GM12878 (cell line): Measurements from ENCODE around the gene KAT14. TPM values are rescaled to one million over a fixed set of nuclear protein-coding genes. Genes with fewer than 3 reads are reported as not detected.
"Not testable (repeated sequence)": the region's sequence is repeated elsewhere in the genome, so short reads cannot be mapped to it uniquely, and the experiment has no call there.

ENCODE experiments used
- ATAC-seq: fragments of 200-7000 bp; cut with Tn5 transposase; 3 replicates; pipeline ENCODE4 v1.9.1; 2020; ENCODE audit warnings: mild to moderate bottlenecking, moderate library complexity
- BruUV-seq: library from RNA; stranded (reverse); fragments of 400-500 nt; replicated peaks from 2 replicates; lab custom pipeline; 2021; lab: Mats Ljungman, UMichigan
- CTCF ChIA-PET: fragments of 300-600 bp; sonication (Branson Sonifier 250); formaldehyde crosslinking; extraction: SDS; loops from one replicate; lab custom pipeline; 2021; ENCODE audit warnings: inconsistent platforms; lab: Yijun Ruan, JAX
- POLR2A ChIA-PET: fragments of 350-600 bp; formaldehyde crosslinking; extraction: SDS; loops from one replicate; lab custom pipeline; 2021; ENCODE audit warnings: inconsistent platforms; lab: Charles Lee
- RAD21 ChIA-PET: fragments of 300-600 bp; sonication (Branson Sonifier 250); formaldehyde crosslinking; loops from one replicate; lab custom pipeline; 2023; ENCODE audit warnings: antibody characterized with exemption; ENCODE audit not compliant: unreplicated experiment; lab: Charles Lee
- SMC1A ChIA-PET: fragments of 300-600 bp; sonication (Branson Sonifier 250); formaldehyde crosslinking; loops from one replicate; lab custom pipeline; 2023; ENCODE audit not compliant: unreplicated experiment, uncharacterized antibody; lab: Charles Lee
- DNase-seq: peaks from one replicate; pipeline ENCODE4 v3.0.0-alpha.2; 2011; ENCODE audit warnings: low read depth, low spot score
- FAIRE-seq: peaks from 3 replicates; lab custom pipeline; 2011; peaks lifted over from hg19 to GRCh38; lab: Jason Lieb, UNC
- H2AFZ ChIP-seq: 2 replicates; pipeline ENCODE4 v1.6.0; 2011; ENCODE audit warnings: low read depth, low read length, control low read depth; ENCODE audit not compliant: control insufficient read depth
- H3K27ac ChIP-seq: 2 replicates; pipeline ENCODE4 v1.5.1; 2011; ENCODE audit warnings: control low read depth; ENCODE audit not compliant: control insufficient read depth, insufficient read depth
- H3K27me3 ChIP-seq, 2 experiments: replicated peaks in 1 of 2; 2 replicates each; pipeline versions ENCODE4 v1.6.0 to v1.6.1; 2011; ENCODE audit warnings: low read length in 1 of 2; ENCODE audit not compliant: control insufficient read depth in 2 of 2, insufficient read depth in 2 of 2
- H3K36me3 ChIP-seq, 2 experiments: 2 replicates each; pipeline ENCODE4 v1.5.1; 2011; ENCODE audit warnings: low read length in 1 of 2; ENCODE audit not compliant: control insufficient read depth in 2 of 2, insufficient read depth in 2 of 2
- H3K4me1 ChIP-seq: 2 replicates; pipeline ENCODE4 v1.6.1; 2011; ENCODE audit warnings: mild to moderate bottlenecking, low read length, moderate library complexity, mixed read lengths; ENCODE audit not compliant: control insufficient read depth, insufficient read depth
- H3K4me2 ChIP-seq: 2 replicates; pipeline ENCODE4 v1.6.0; 2011; ENCODE audit warnings: control low read depth; ENCODE audit not compliant: control insufficient read depth, insufficient read depth
- H3K4me3 ChIP-seq: fragments of 200-600 bp; sonication (generic); 2 replicates; pipeline ENCODE4 v1.5.1; 2016
- H3K79me2 ChIP-seq: 2 replicates; pipeline ENCODE4 v1.6.0; 2011; ENCODE audit warnings: low read length; ENCODE audit not compliant: control insufficient read depth, insufficient read depth
- H3K9ac ChIP-seq: 2 replicates; pipeline ENCODE4 v1.8.0; 2011; ENCODE audit warnings: low read length, control low read depth, mixed read lengths; ENCODE audit not compliant: control insufficient read depth, insufficient read depth
- H3K9me3 ChIP-seq: replicated peaks from 3 replicates; pipeline ENCODE4 v1.5.1; 2011; ENCODE audit warnings: mild to moderate bottlenecking, low read length; ENCODE audit not compliant: control insufficient read depth, insufficient read depth
- H4K20me1 ChIP-seq: 2 replicates; pipeline ENCODE4 v1.6.0; 2011; ENCODE audit not compliant: control insufficient read depth, insufficient read depth
- BRCA1 ChIP-seq: IDR thresholded peaks from 2 replicates; pipeline ENCODE4 v1.6.1; 2011; ENCODE audit warnings: low read depth, low read length, improper control_type of control experiment
- CHD1 ChIP-seq: IDR thresholded peaks from 2 replicates; pipeline ENCODE4 v1.6.1; 2012; ENCODE audit warnings: low read depth, low read length, improper control_type of control experiment
- EZH2 ChIP-seq: IDR thresholded peaks from 2 replicates; pipeline ENCODE4 v1.6.1; 2012; ENCODE audit warnings: low read depth, mild to moderate bottlenecking, control low read depth, inconsistent platforms, low read length, borderline replicate concordance; ENCODE audit not compliant: control insufficient read depth
- MLLT1 ChIP-seq: fragments of 450-650 bp; IDR thresholded peaks from 2 replicates; pipeline ENCODE4 v1.6.1; 2016; ENCODE audit warnings: mild to moderate bottlenecking
- NRF1 ChIP-seq: conservative IDR thresholded peaks from 2 replicates; pipeline ENCODE4 v1.6.1; 2011; ENCODE audit warnings: mild to moderate bottlenecking, low read depth, low read length, improper control_type of control experiment
- RAD21 ChIP-seq: IDR thresholded peaks from 2 replicates; pipeline ENCODE4 v1.6.1; 2011; ENCODE audit warnings: mild to moderate bottlenecking, low read depth, low read length, moderate library complexity; ENCODE audit not compliant: insufficient read depth
- SMC3 ChIP-seq: IDR thresholded peaks from 2 replicates; pipeline ENCODE4 v1.6.1; 2011; ENCODE audit warnings: low read length, improper control_type of control experiment, borderline replicate concordance
- TBL1XR1 ChIP-seq: IDR thresholded peaks from 2 replicates; pipeline ENCODE4 v1.6.1; 2012; ENCODE audit warnings: low read depth, low read length, improper control_type of control experiment
- TCF7 ChIP-seq: IDR thresholded peaks from 2 replicates; pipeline ENCODE4 v1.6.1; 2014; ENCODE audit warnings: antibody characterized with exemption, borderline replicate concordance
- ZNF207 ChIP-seq: fragments of 450-650 bp; IDR thresholded peaks from 2 replicates; pipeline ENCODE4 v1.6.1; 2014; ENCODE audit warnings: antibody characterized with exemption, mild to moderate bottlenecking, borderline replicate concordance
- ZNF687 ChIP-seq: fragments of 450-650 bp; IDR thresholded peaks from 2 replicates; pipeline ENCODE4 v1.6.1; 2017; ENCODE audit warnings: mild to moderate bottlenecking, moderate library complexity
- WGBS: methylation state at CpG from one replicate; pipeline ENCODE4 v1.1.6; 2016; ENCODE audit warnings: low lambda C conversion rate; ENCODE audit not compliant: insufficient replicate concordance, insufficient coverage; ENCODE audit errors: missing lambda C conversion rate; 5-methylcytosine and 5-hydroxymethylcytosine counted together
- in situ Hi-C: fragments of 300-500 bp; cut with MboI; formaldehyde crosslinking; loops from 9 replicates; pipeline ENCODE4 v1.14.3; 2018; ENCODE audit warnings: mixed read lengths
- intact Hi-C: fragments of 100-400 bp; cut with micrococcal nuclease; formaldehyde crosslinking; loops from one replicate; pipeline ENCODE4 v1.14.2; 2022; ENCODE audit not compliant: unreplicated experiment
- polyA plus RNA-seq, 11 experiments: library from polyadenylated mRNA; depleted of rRNA in 4 of 11; unstranded in 6 of 11; stranded (reverse) in 5 of 11; fragments of >200 nt; fragmentation: Nextera tagmentation in 4 of 11; fragmentation: Illumina TruSeq in 1 of 11; extraction: Ambion mirVana in 4 of 11; extraction: Trizol in 1 of 11; gene quantifications; 1 replicate in 1 of 11; 2 replicates in 10 of 11; pipeline versions ENCODE4 v1.2.1 to v1.2.3, GENCODE V29; 2011 to 2016; ENCODE audit warnings: inconsistent platforms in 2 of 11, missing spikeins in 2 of 11, low read depth in 1 of 11
- total RNA-seq, 4 experiments: library from RNA; depleted of rRNA in 3 of 4; stranded (reverse); fragments of >200 nt in 3 of 4; fragmentation: Illumina TruSeq in 1 of 4; extraction: Trizol in 1 of 4; gene quantifications; 2 replicates each; pipeline versions ENCODE4 v1.2.1 to v1.2.3, GENCODE V29; 2013 to 2021

KAT14 gene
- total and polyA plus RNA-seq, 10 of the 15 experiments (the other 5 are each of a cell fraction or from before 2014, with no cell fraction given): 4.0 to 19.9 (median 13.9) TPM

DNA sequence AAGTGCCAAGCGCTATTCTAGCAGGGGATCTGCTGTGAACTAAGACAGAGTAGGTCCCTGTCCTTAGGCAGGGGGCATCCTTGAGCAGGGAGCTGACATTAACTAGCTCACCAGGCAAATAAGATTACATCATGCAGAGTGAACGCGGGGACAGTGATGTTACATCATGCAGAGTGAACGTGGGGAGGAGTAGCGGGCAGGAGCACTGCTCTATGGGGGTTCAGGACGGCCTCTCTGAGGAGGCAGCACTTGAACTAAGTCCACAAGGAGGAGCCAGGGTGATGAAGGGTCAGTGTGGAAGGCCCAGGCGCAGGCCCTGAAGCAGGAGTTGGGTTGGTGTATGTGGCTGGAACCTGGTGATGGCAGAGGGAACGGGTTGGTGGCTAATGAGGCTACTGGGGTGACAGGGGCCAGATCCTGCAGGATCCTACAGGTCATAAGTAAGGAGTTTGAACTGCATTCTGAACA is 38.7 kb downstream of the KAT14 start (continued):
- TF ChIP-seq CHD1 (no peak), BRCA1 (no peak)

DNA sequence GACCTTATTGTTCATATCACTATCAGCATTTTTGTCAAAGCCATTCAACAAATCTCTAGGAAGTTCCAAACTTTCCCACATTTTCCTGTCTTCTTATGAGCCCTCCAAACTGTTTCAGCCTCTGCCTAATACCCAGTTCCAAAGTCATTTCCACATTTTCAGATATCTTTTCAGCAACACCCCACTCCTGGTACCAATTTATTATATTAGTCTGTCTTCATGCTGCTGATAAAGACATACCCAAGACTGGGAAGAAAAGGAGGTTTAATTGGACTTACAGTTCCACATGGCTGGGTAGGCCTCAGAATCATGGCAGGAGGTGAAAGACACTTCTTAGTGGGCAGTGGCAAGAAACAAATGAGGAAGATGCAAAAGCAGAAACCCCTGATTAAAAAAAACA is 42.7 kb downstream of the KAT14 start:
- not testable (repeated sequence) for BruUV-seq

DNA sequence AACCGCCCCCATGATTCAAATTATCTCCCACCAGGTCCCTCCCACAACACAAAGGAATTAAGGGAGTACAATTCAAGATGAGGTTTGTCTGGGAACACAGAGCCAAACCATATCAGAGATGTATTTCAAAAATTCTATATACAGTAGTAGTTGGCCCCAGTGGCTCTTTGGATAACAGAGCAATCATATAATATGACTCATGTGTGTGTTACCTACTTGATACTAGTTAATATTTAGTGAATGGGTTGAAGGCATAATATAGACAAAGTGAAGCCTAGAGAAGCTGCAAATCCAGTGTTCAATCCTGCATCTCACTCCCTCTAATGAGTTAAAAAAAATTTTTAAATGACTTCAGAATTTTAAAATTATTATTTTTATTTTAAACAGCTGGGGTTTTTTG is 43.2 kb downstream of the KAT14 start:
- H3K27me3 ChIP-seq: no peaks in the 10 kb centered on the region
- ATAC-seq (no peak), FAIRE-seq (no peak), DNase-seq (no peak)
- no TSS peak for BruUV-seq
- in situ Hi-C loops: no loop called here
- peaks cover 4% of the 10 kb centered on the region; the same call in 2 of the 3 replicates for H3K9me3 ChIP-seq
- no peak overlapping the region for H3K9ac ChIP-seq
- RAD21 ChIA-PET: interaction anchor here (0.7 kb wide), 1 partner anchor 40 kb away, joined by 4 read pairs; no protein-coding TSS in a partner anchor
- H3K4me3 ChIP-seq: no peak overlapping the region
- no peaks in the 10 kb centered on the region for H3K4me1 ChIP-seq
- CTCF ChIA-PET: no interaction called here
- H3K36me3 ChIP-seq: no peaks in the 10 kb centered on the region; a peak in 2 of 4 replicates
- SMC1A ChIA-PET: no interaction called here
- intact Hi-C loops: no loop called here
- H2AFZ ChIP-seq: no peak overlapping the region
- no peak overlapping the region for H3K27ac ChIP-seq
- H4K20me1 ChIP-seq: no peaks in the 10 kb centered on the region
- no peaks in the 10 kb centered on the region for H3K79me2 ChIP-seq
- 63% methylated on average over 1 of the region's 1 CpG for WGBS
- POLR2A ChIA-PET: no interaction called here
- H3K4me2 ChIP-seq: no peak overlapping the region
- no peak for TF ChIP-seq MLLT1
- no peak for TF ChIP-seq ZNF687
- TF ChIP-seq SMC3: no peak
- no peak for TF ChIP-seq TCF7
- no peak for TF ChIP-seq EZH2
- no peak for TF ChIP-seq TBL1XR1
- TF ChIP-seq ZNF207: no peak
- no peak for TF ChIP-seq NRF1
- TF ChIP-seq RAD21: no peak

More for the DNA sequence above, 42.7 kb downstream of the KAT14 start:
- intact Hi-C loops, H3K36me3 ChIP-seq, H2AFZ ChIP-seq, H3K9ac ChIP-seq, H3K4me3 ChIP-seq, H3K4me2 ChIP-seq, H3K9me3 ChIP-seq, H3K27ac ChIP-seq, POLR2A ChIA-PET, DNase-seq, H3K79me2 ChIP-seq, H3K4me1 ChIP-seq, SMC1A ChIA-PET, in situ Hi-C loops, CTCF ChIA-PET, H4K20me1 ChIP-seq, H3K27me3 ChIP-seq, ATAC-seq, FAIRE-seq: not testable (repeated sequence)
- RAD21 ChIA-PET: interaction anchor here (0.7 kb wide), 1 partner anchor 40 kb away, joined by 4 read pairs; no protein-coding TSS in a partner anchor
